GM12878 (cell line): Measurements from ENCODE around the gene IFT52. TPM values are rescaled to one million over a fixed set of nuclear protein-coding genes. Genes with fewer than 3 reads are reported as not detected.

ENCODE experiments used
- ATAC-seq: fragments of 200-7000 bp; cut with Tn5 transposase; 3 replicates; pipeline ENCODE4 v1.9.1; 2020; ENCODE audit warnings: mild to moderate bottlenecking, moderate library complexity
- BruUV-seq: library from RNA; stranded (reverse); fragments of 400-500 nt; replicated peaks from 2 replicates; lab custom pipeline; 2021; lab: Mats Ljungman, UMichigan
- CTCF ChIA-PET: fragments of 300-600 bp; sonication (Branson Sonifier 250); formaldehyde crosslinking; extraction: SDS; loops from one replicate; lab custom pipeline; 2021; ENCODE audit warnings: inconsistent platforms; lab: Yijun Ruan, JAX
- POLR2A ChIA-PET: fragments of 350-600 bp; formaldehyde crosslinking; extraction: SDS; loops from one replicate; lab custom pipeline; 2021; ENCODE audit warnings: inconsistent platforms; lab: Charles Lee
- RAD21 ChIA-PET: fragments of 300-600 bp; sonication (Branson Sonifier 250); formaldehyde crosslinking; loops from one replicate; lab custom pipeline; 2023; ENCODE audit warnings: antibody characterized with exemption; ENCODE audit not compliant: unreplicated experiment; lab: Charles Lee
- SMC1A ChIA-PET: fragments of 300-600 bp; sonication (Branson Sonifier 250); formaldehyde crosslinking; loops from one replicate; lab custom pipeline; 2023; ENCODE audit not compliant: unreplicated experiment, uncharacterized antibody; lab: Charles Lee
- DNase-seq: peaks from one replicate; pipeline ENCODE4 v3.0.0-alpha.2; 2011; ENCODE audit warnings: low read depth, low spot score
- FAIRE-seq: peaks from 3 replicates; lab custom pipeline; 2011; peaks lifted over from hg19 to GRCh38; lab: Jason Lieb, UNC
- H2AFZ ChIP-seq: 2 replicates; pipeline ENCODE4 v1.6.0; 2011; ENCODE audit warnings: low read depth, low read length, control low read depth; ENCODE audit not compliant: control insufficient read depth
- H3K27ac ChIP-seq: 2 replicates; pipeline ENCODE4 v1.5.1; 2011; ENCODE audit warnings: control low read depth; ENCODE audit not compliant: control insufficient read depth, insufficient read depth
- H3K27me3 ChIP-seq, 2 experiments: replicated peaks in 1 of 2; 2 replicates each; pipeline versions ENCODE4 v1.6.0 to v1.6.1; 2011; ENCODE audit warnings: low read length in 1 of 2; ENCODE audit not compliant: control insufficient read depth in 2 of 2, insufficient read depth in 2 of 2
- H3K36me3 ChIP-seq, 2 experiments: 2 replicates each; pipeline ENCODE4 v1.5.1; 2011; ENCODE audit warnings: low read length in 1 of 2; ENCODE audit not compliant: control insufficient read depth in 2 of 2, insufficient read depth in 2 of 2
- H3K4me1 ChIP-seq: 2 replicates; pipeline ENCODE4 v1.6.1; 2011; ENCODE audit warnings: mild to moderate bottlenecking, low read length, moderate library complexity, mixed read lengths; ENCODE audit not compliant: control insufficient read depth, insufficient read depth
- H3K4me2 ChIP-seq: 2 replicates; pipeline ENCODE4 v1.6.0; 2011; ENCODE audit warnings: control low read depth; ENCODE audit not compliant: control insufficient read depth, insufficient read depth
- H3K4me3 ChIP-seq: fragments of 200-600 bp; sonication (generic); 2 replicates; pipeline ENCODE4 v1.5.1; 2016
- H3K79me2 ChIP-seq: 2 replicates; pipeline ENCODE4 v1.6.0; 2011; ENCODE audit warnings: low read length; ENCODE audit not compliant: control insufficient read depth, insufficient read depth
- H3K9ac ChIP-seq: 2 replicates; pipeline ENCODE4 v1.8.0; 2011; ENCODE audit warnings: low read length, control low read depth, mixed read lengths; ENCODE audit not compliant: control insufficient read depth, insufficient read depth
- H3K9me3 ChIP-seq: replicated peaks from 3 replicates; pipeline ENCODE4 v1.5.1; 2011; ENCODE audit warnings: mild to moderate bottlenecking, low read length; ENCODE audit not compliant: control insufficient read depth, insufficient read depth
- H4K20me1 ChIP-seq: 2 replicates; pipeline ENCODE4 v1.6.0; 2011; ENCODE audit not compliant: control insufficient read depth, insufficient read depth
- BMI1 ChIP-seq: fragments of 450-650 bp; IDR thresholded peaks from 2 replicates; pipeline ENCODE4 v1.6.1; 2016; ENCODE audit warnings: mild to moderate bottlenecking, moderate library complexity, borderline replicate concordance
- CBX3 ChIP-seq: fragments of 200-600 bp; sonication (generic); IDR thresholded peaks from 2 replicates; pipeline ENCODE4 v1.6.1; 2016; ENCODE audit warnings: low read depth, borderline replicate concordance
- CHD4 ChIP-seq: fragments of 200-600 bp; sonication (generic); IDR thresholded peaks from 2 replicates; pipeline ENCODE4 v1.6.1; 2016; ENCODE audit warnings: mild to moderate bottlenecking
- NFYA ChIP-seq: IDR thresholded peaks from 2 replicates; pipeline ENCODE4 v1.6.1; 2011; ENCODE audit warnings: low read depth, mild to moderate bottlenecking, low read length, improper control_type of control experiment, borderline replicate concordance
- NR2C1 ChIP-seq: fragments of 450-650 bp; IDR thresholded peaks from 2 replicates; pipeline ENCODE4 v1.6.1; 2017; ENCODE audit warnings: antibody characterized with exemption, mild to moderate bottlenecking, moderate library complexity
- ZNF274 ChIP-seq: IDR thresholded peaks from one replicate; pipeline ENCODE4 v1.8.0; 2011; ENCODE audit not compliant: insufficient read length, insufficient read depth
- WGBS: methylation state at CpG from one replicate; pipeline ENCODE4 v1.1.6; 2016; ENCODE audit warnings: low lambda C conversion rate; ENCODE audit not compliant: insufficient replicate concordance, insufficient coverage; ENCODE audit errors: missing lambda C conversion rate; 5-methylcytosine and 5-hydroxymethylcytosine counted together
- in situ Hi-C: fragments of 300-500 bp; cut with MboI; formaldehyde crosslinking; loops from 9 replicates; pipeline ENCODE4 v1.14.3; 2018; ENCODE audit warnings: mixed read lengths
- intact Hi-C: fragments of 100-400 bp; cut with micrococcal nuclease; formaldehyde crosslinking; loops from one replicate; pipeline ENCODE4 v1.14.2; 2022; ENCODE audit not compliant: unreplicated experiment
- polyA plus RNA-seq, 11 experiments: library from polyadenylated mRNA; depleted of rRNA in 4 of 11; unstranded in 6 of 11; stranded (reverse) in 5 of 11; fragments of >200 nt; fragmentation: Nextera tagmentation in 4 of 11; fragmentation: Illumina TruSeq in 1 of 11; extraction: Ambion mirVana in 4 of 11; extraction: Trizol in 1 of 11; gene quantifications; 1 replicate in 1 of 11; 2 replicates in 10 of 11; pipeline versions ENCODE4 v1.2.1 to v1.2.3, GENCODE V29; 2011 to 2016; ENCODE audit warnings: inconsistent platforms in 2 of 11, missing spikeins in 2 of 11, low read depth in 1 of 11
- total RNA-seq, 4 experiments: library from RNA; depleted of rRNA in 3 of 4; stranded (reverse); fragments of >200 nt in 3 of 4; fragmentation: Illumina TruSeq in 1 of 4; extraction: Trizol in 1 of 4; gene quantifications; 2 replicates each; pipeline versions ENCODE4 v1.2.1 to v1.2.3, GENCODE V29; 2013 to 2021
- TF ChIP-seq, protein P1 (sequence below): IDR thresholded peaks from 2 replicates; pipeline ENCODE4 v1.6.1; 2011; ENCODE audit warnings: low read depth, low read length, improper control_type of control experiment, borderline replicate concordance
- TF ChIP-seq, protein P2 (sequence below): IDR thresholded peaks from 2 replicates; pipeline ENCODE4 v1.6.1; 2012; ENCODE audit warnings: mild to moderate bottlenecking, low read depth, low read length
- TF ChIP-seq, protein P3 (sequence below): fragments of 450-650 bp; IDR thresholded peaks from 2 replicates; pipeline ENCODE4 v1.6.1; 2017; ENCODE audit warnings: borderline replicate concordance

Gene IFT52
- total and polyA plus RNA-seq, 10 of the 15 experiments (the other 5 are each of a cell fraction or from before 2014, with no cell fraction given), result 18.1 to 30.5 (median 26.0) TPM

DNA sequence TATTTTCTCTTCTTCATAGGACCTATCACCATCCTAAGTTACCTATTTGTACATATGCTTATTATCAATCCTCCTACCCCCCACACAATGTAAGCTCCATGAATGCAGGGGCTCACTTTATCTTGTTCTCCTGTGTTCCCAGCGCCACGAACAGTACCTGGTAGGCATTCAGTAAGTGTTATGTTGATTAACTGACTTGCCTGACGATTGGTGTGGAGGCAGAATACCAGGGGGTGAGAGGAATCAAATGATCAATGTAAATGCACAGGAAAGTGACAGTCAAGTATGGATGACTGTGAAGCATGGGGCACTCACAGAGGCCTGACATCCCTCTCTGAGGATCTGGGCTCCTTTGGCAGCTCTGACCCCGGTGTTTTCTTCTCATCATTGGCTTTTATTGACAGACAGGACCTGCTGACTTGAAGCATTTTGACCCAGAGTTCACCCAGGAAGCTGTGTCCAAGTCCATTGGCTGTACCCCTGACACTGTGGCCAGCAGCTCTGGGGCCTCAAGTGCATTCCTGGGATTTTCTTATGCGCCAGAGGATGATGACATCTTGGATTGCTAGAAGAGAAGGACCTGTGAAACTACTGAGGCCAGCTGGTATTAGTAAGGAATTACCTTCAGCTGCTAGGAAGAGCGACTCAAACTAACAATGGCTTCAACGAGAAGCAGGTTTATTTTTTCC lies 6.1 kb upstream of the IFT52 start:
- Histone ChIP-seq H3K4me3 (no peak overlapping the region), H3K9me3 (no peaks in the 10 kb centered on the region), H3K36me3 (no peaks in the 10 kb centered on the region), H3K9ac (no peak overlapping the region), H3K79me2 (no peaks in the 10 kb centered on the region), H4K20me1 (no peaks in the 10 kb centered on the region), H3K4me2 (no peak overlapping the region), H3K27me3 (no peaks in the 10 kb centered on the region), H3K4me1 (no peaks in the 10 kb centered on the region), H3K27ac (no peak overlapping the region), H2AFZ (no peak overlapping the region)
- no peak for TF ChIP-seq BMI1
- TF ChIP-seq CHD4, result no peak
- no peak for TF ChIP-seq NFYA
- ChIA-PET RAD21 (no interaction called here), POLR2A (interaction anchor here (0.6 kb wide), 1 partner anchor 124 kb away, joined by 11 read pairs; no protein-coding TSS in a partner anchor), SMC1A (interaction anchor here (1.2 to 1.4 kb wide), 2 partner anchors 15 to 29 kb away, joined by 3 read pairs; no protein-coding TSS in a partner anchor), CTCF (interaction anchor here (1.1 to 2.8 kb wide), 4 partner anchors 27 to 140 kb away, joined by 3 to 11 read pairs (median 6); partner anchors contain the start of gene SGK2)
- FAIRE-seq, result no peak
- WGBS, result 46% methylated on average over 7 of the region's 7 CpGs
- ATAC-seq, result no peak
- DNase-seq, result no peak
- intact Hi-C loops, result no loop called here
- in situ Hi-C loops, result no loop called here
- no TSS peak for BruUV-seq

DNA sequence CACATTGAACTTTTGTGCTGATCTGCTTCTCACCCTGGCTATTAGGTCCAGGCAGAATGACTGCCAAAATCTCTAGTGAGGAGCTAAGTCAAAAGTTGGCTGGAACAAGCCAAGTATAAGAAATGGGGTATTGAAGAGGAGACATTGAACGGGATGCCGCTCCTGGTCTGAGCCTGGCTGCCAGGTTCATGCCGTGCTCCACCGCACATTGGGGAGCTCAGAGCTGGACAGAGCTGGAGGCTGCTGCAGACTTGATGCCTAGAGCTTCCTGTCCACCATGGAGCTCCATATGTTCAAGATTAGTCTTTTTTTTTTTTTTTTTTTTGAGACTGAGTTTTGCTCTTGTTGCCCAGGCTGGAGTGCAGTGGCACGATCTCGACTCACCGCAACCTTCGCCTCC lies 4.1 kb upstream of the IFT52 start:
- CTCF ChIA-PET, result interaction anchor here (2.8 kb wide), 1 partner anchor 106 kb away, joined by 11 read pairs; no protein-coding TSS in a partner anchor

More for the DNA sequence above, 4.1 kb upstream of the IFT52 start:
- ATAC-seq (no peak), DNase-seq (no peak), FAIRE-seq (no peak)
- intact Hi-C loops (no loop called here), in situ Hi-C loops (no loop called here)
- Histone ChIP-seq H3K4me2 (no peak overlapping the region), H3K27ac (no peak overlapping the region), H3K9ac (no peak overlapping the region), H3K4me3 (no peak overlapping the region), H4K20me1 (no peaks in the 10 kb centered on the region)
- TF ChIP-seq ZNF274 (no peak), CBX3 (no peak), NR2C1 (no peak)
- TF ChIP-seq, protein P1, sequence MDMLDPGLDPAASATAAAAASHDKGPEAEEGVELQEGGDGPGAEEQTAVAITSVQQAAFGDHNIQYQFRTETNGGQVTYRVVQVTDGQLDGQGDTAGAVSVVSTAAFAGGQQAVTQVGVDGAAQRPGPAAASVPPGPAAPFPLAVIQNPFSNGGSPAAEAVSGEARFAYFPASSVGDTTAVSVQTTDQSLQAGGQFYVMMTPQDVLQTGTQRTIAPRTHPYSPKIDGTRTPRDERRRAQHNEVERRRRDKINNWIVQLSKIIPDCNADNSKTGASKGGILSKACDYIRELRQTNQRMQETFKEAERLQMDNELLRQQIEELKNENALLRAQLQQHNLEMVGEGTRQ, result no peak
- TF ChIP-seq, protein P2, sequence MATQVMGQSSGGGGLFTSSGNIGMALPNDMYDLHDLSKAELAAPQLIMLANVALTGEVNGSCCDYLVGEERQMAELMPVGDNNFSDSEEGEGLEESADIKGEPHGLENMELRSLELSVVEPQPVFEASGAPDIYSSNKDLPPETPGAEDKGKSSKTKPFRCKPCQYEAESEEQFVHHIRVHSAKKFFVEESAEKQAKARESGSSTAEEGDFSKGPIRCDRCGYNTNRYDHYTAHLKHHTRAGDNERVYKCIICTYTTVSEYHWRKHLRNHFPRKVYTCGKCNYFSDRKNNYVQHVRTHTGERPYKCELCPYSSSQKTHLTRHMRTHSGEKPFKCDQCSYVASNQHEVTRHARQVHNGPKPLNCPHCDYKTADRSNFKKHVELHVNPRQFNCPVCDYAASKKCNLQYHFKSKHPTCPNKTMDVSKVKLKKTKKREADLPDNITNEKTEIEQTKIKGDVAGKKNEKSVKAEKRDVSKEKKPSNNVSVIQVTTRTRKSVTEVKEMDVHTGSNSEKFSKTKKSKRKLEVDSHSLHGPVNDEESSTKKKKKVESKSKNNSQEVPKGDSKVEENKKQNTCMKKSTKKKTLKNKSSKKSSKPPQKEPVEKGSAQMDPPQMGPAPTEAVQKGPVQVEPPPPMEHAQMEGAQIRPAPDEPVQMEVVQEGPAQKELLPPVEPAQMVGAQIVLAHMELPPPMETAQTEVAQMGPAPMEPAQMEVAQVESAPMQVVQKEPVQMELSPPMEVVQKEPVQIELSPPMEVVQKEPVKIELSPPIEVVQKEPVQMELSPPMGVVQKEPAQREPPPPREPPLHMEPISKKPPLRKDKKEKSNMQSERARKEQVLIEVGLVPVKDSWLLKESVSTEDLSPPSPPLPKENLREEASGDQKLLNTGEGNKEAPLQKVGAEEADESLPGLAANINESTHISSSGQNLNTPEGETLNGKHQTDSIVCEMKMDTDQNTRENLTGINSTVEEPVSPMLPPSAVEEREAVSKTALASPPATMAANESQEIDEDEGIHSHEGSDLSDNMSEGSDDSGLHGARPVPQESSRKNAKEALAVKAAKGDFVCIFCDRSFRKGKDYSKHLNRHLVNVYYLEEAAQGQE, result no peak
- TF ChIP-seq, protein P3, sequence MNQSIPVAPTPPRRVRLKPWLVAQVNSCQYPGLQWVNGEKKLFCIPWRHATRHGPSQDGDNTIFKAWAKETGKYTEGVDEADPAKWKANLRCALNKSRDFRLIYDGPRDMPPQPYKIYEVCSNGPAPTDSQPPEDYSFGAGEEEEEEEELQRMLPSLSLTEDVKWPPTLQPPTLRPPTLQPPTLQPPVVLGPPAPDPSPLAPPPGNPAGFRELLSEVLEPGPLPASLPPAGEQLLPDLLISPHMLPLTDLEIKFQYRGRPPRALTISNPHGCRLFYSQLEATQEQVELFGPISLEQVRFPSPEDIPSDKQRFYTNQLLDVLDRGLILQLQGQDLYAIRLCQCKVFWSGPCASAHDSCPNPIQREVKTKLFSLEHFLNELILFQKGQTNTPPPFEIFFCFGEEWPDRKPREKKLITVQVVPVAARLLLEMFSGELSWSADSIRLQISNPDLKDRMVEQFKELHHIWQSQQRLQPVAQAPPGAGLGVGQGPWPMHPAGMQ, result no peak
- TF ChIP-seq, all 136 proteins: peak for 0
- WGBS, result 63% methylated on average over 2 of the region's 8 CpGs
- H3K79me2 ChIP-seq, result no peaks in the 10 kb centered on the region
- peaks cover 5% of the 10 kb centered on the region; the same call in 1 of the 2 replicates for H3K4me1 ChIP-seq
- H2AFZ ChIP-seq, result no peak overlapping the region
- no peaks in the 10 kb centered on the region for H3K9me3 ChIP-seq
- BruUV-seq, result no TSS peak
- H3K27me3 ChIP-seq, result no peaks in the 10 kb centered on the region
- ChIA-PET POLR2A (interaction anchor here (0.6 to 1.0 kb wide), 2 partner anchors 15 to 71 kb away, joined by 3 to 4 read pairs; no protein-coding TSS in a partner anchor), RAD21 (interaction anchor here (1.2 kb wide), 1 partner anchor 105 kb away, joined by 4 read pairs; no protein-coding TSS in a partner anchor), SMC1A (interaction anchor here (1.2 kb wide), 1 partner anchor 105 kb away, joined by 3 read pairs; no protein-coding TSS in a partner anchor)
- H3K36me3 ChIP-seq, result no peaks in the 10 kb centered on the region
